Lung (tissue), 12 donors: ENCODE measurements around the gene MPO. TPM values are rescaled to one million over a fixed set of nuclear protein-coding genes. Genes with fewer than 3 reads are reported as not detected.

Experiments used
- ATAC-seq: fragments of 200-7000 bp; cut with Tn5 transposase; one replicate; pipeline ENCODE4 v1.9.1; 2020; ENCODE audit warnings: moderate number of reproducible peaks; ENCODE audit not compliant: insufficient read depth, low FRiP score
- DNase-seq, 3 donors: peaks; one replicate each; pipeline ENCODE4 v3.0.0-alpha.2; 2013 to 2017
- H3K27ac ChIP-seq, 2 donors: one replicate each; pipeline ENCODE4 v1.5.1; 2013; ENCODE audit warnings: mild to moderate bottlenecking in 2 of 2, moderate library complexity in 2 of 2, control low read depth in 1 of 2, inconsistent platforms in 1 of 2, low read depth in 1 of 2, low read length in 1 of 2
- H3K27me3 ChIP-seq, 3 donors: one replicate each; pipeline ENCODE4 v1.5.1; 2013; ENCODE audit warnings: low read length in 2 of 3; ENCODE audit not compliant: control insufficient read depth in 3 of 3, insufficient read depth in 3 of 3
- H3K36me3 ChIP-seq, 4 donors: one replicate each; pipeline ENCODE4 v1.5.1; 2013; ENCODE audit warnings: low read length in 4 of 4, mild to moderate bottlenecking in 1 of 4, moderate library complexity in 1 of 4; ENCODE audit not compliant: control insufficient read depth in 4 of 4, insufficient read depth in 4 of 4
- H3K4me1 ChIP-seq, 5 donors: one replicate each; pipeline ENCODE4 v1.5.1; 2013; ENCODE audit warnings: low read length in 5 of 5, mild to moderate bottlenecking in 2 of 5, moderate library complexity in 1 of 5; ENCODE audit not compliant: control insufficient read depth in 5 of 5, insufficient read depth in 5 of 5
- H3K4me3 ChIP-seq: one replicate; pipeline ENCODE4 v1.5.1; 2013; ENCODE audit warnings: mild to moderate bottlenecking, control low read depth, moderate library complexity
- H3K9ac ChIP-seq, 2 donors: one replicate each; pipeline ENCODE4 v1.5.1; 2013; ENCODE audit warnings: low read length in 2 of 2, control low read depth in 1 of 2; ENCODE audit not compliant: insufficient read depth in 1 of 2
- H3K9me3 ChIP-seq, 4 donors: one replicate each; pipeline ENCODE4 v1.5.1; 2013; ENCODE audit warnings: low read length in 3 of 4, mild to moderate bottlenecking in 1 of 4, moderate library complexity in 1 of 4; ENCODE audit not compliant: control insufficient read depth in 4 of 4, insufficient read depth in 3 of 4
- CTCF ChIP-seq: IDR thresholded peaks from 2 replicates; pipeline ENCODE4 v1.5.1; 2012; ENCODE audit warnings: mild to moderate bottlenecking; ENCODE audit errors: control extremely low read depth, extremely low read depth
- whole genome bisulfite sequencing, 2 donors: extraction: QIAGEN DNeasy Blood & Tissue Kit; methylation state at CpG; one replicate each; pipeline ENCODE4 v1.1.7; 2013; 5-methylcytosine and 5-hydroxymethylcytosine counted together
- polyA plus RNA-seq, 2 donors: library from polyadenylated mRNA; stranded (reverse); fragments of 200-250 nt; gene quantifications; one replicate each; pipeline ENCODE4 v1.2.1, GENCODE V29; 2013
- total RNA-seq, 2 donors: library from RNA; depleted of rRNA in 1 of 2; stranded (reverse); fragments of >200 nt in 1 of 2; gene quantifications; one replicate each; pipeline ENCODE4 v1.2.1, GENCODE V29; 2014 to 2021
- donor health status: control.
- donor health status: control.
- donor health status: Bipolar disorder and iron deficiency.
- donor health status: healthy.
- donor health status: DM: yes; HTN: yes; CAD: no.

MPO gene
- total and polyA plus RNA-seq, 4 donors, result 0.79 to 62.0 (median 6.7) TPM

DNA sequence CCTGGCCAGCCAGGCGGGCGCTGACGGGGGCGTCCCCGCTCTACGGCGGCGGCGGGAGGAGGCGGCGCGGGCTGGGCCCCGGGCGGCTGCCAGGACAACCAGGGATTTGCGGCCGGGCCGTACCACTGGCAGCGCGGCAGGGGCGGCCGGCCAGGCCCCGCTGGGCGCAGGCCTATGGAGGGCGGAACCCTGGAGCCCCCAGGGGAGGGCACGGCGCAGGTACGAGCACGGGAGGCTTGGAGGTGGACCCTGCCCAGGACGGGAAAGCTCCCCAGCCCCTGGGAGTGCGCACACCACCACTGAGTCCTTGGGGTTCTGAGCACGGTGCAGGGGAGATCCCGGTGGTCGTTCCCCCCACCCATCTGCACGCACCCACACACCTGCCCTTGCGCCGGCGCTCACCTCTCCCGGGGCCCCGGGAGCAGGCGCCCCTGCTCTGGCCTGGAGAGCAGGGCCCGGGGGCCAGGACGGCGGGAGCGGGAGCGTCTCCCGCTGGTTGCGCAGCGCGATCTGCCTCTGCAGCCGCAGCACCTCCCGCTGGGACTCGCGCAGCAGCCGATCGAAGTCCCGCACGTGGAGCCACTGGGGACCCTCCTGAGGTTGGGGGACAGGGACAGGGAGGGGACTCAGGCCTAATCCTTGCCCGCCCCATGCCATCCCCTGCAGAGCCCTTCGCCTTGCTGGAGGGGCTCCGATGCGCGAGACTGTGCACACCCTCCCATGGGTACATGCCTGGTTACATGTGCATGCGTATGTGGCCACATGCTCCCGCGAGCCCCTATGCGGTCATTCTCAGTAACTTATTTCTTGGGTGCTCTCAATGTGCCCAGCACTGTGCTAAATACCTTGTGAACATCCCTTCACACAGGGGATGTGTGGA, 43.9 kb upstream of the MPO start:
- Histone ChIP-seq H3K27me3 (no peaks in the 10 kb centered on the region), H3K9me3 (no peaks in the 10 kb centered on the region), H3K9ac (peak overlapping the region; percentile 61 to 75), H3K4me3 (peak overlapping the region; percentile 54), H3K27ac (peak overlapping the region; percentile 49 to 71), H3K36me3 (no peaks in the 10 kb centered on the region), H3K4me1 (peaks cover 0 to 26% (median 6%) of the 10 kb centered on the region in 5 donors)
- DNase-seq (peak; percentile 70 to 78 (median 75)), ATAC-seq (no peak)
- WGBS, 2 donors, result 6 to 9% methylated on average over 64 to 66 of the region's 66 CpGs
- no peak for TF ChIP-seq CTCF

DNA sequence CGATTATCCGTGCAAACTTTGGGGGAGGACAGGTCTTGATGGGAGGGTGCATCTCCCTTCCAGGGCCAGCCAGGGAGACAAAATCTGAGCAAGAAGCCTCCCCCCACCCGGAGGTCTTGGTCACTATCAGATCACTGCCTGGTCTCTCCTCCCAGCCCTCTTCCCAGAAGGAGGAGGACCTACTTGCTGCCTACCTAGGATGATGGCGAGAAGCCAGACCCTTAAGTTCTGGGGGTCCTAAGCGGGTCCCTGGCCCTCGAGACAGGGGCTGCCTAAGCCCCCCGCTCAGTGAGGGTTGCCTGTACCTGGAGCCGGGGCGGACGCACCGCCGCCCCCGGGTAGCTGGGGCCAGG, 43.3 kb upstream of the MPO start:
- ATAC-seq (no peak), DNase-seq (no peak)
- Histone ChIP-seq H3K4me3 (peak overlapping the region; percentile 54), H3K9ac (peak overlapping the region; percentile 61 to 75), H3K27me3 (no peaks in the 10 kb centered on the region), H3K27ac (peak overlapping the region; percentile 30 to 49), H3K9me3 (no peaks in the 10 kb centered on the region), H3K36me3 (no peaks in the 10 kb centered on the region), H3K4me1 (peaks cover 0 to 24% (median 6%) of the 10 kb centered on the region in 5 donors)
- 23 to 25% methylated on average over 13 of the region's 13 CpGs for WGBS, 2 donors
- TF ChIP-seq CTCF, result no peak

- peaks cover 0 to 20% (median 6%) of the 10 kb centered on the region in 5 donors for H3K4me1 ChIP-seq
- H3K9me3 ChIP-seq, result no peaks in the 10 kb centered on the region
- TF ChIP-seq CTCF, result no peak
- no peaks in the 10 kb centered on the region for H3K27me3 ChIP-seq
- WGBS, 2 donors, result 68 to 84% methylated on average over 8 of the region's 8 CpGs
- no peak overlapping the region for H3K27ac ChIP-seq
- H3K9ac ChIP-seq, result peak overlapping the region; percentile 61 to 75
- ATAC-seq, result no peak
- no peaks in the 10 kb centered on the region for H3K36me3 ChIP-seq
- DNase-seq, result no peak
- no peak overlapping the region for H3K4me3 ChIP-seq
Measured at GRCh38 chr17:58323366-58324055, 42.8 kb upstream of the MPO start.
